Caco-2 (cell line): ENCODE results near the gene LIMK2. TPM values are rescaled to one million over a fixed set of nuclear protein-coding genes. Genes with fewer than 3 reads are reported as not detected.

Experiments used
- BruUV-seq: library from RNA; stranded (reverse); fragments of 400-500 nt; replicated peaks from 2 replicates; lab custom pipeline; 2021; lab: Mats Ljungman, UMichigan
- CTCF ChIA-PET: fragments of 300-600 bp; sonication (Branson Sonifier 250); formaldehyde crosslinking; loops from one replicate; lab custom pipeline; 2022; ENCODE audit warnings: antibody characterized with exemption; lab: Charles Lee
- POLR2A ChIA-PET: fragments of 300-600 bp; sonication (Branson Sonifier 250); formaldehyde crosslinking; loops from one replicate; lab custom pipeline; 2022; ENCODE audit warnings: antibody characterized with exemption; lab: Charles Lee
- DNase-seq, 2 experiments: peaks; one replicate each; pipeline versions ENCODE4 v3.0.0 to v3.0.0-alpha.2; 2020 to 2022
- H3K27me3 ChIP-seq: replicated peaks from 2 replicates; pipeline ENCODE4 v1.6.0; 2011; ENCODE audit warnings: low read length; ENCODE audit not compliant: control insufficient read depth, insufficient read depth
- H3K36me3 ChIP-seq: 2 replicates; pipeline ENCODE4 v1.5.1; 2011; ENCODE audit warnings: low read length; ENCODE audit not compliant: control insufficient read depth, insufficient read depth
- H3K4me1 ChIP-seq: fragments of 250-450 bp; sonication (Bioruptor Pico); 2 replicates; pipeline ENCODE4 v1.5.1; 2020; ENCODE audit warnings: mild to moderate bottlenecking
- H3K4me3 ChIP-seq: 2 replicates; pipeline ENCODE4 v1.5.1; 2011; ENCODE audit warnings: low read depth, mild to moderate bottlenecking, control low read depth, low read length
- H3K9me3 ChIP-seq: fragments of 250-450 bp; sonication (Bioruptor Pico); 2 replicates; pipeline ENCODE4 v1.5.1; 2020; ENCODE audit warnings: mild to moderate bottlenecking, moderate library complexity
- H3K27ac Mint-ChIP-seq: one replicate; pipeline ENCODE4 v1.8.0; 2022; ENCODE audit warnings: mixed read lengths; ENCODE audit not compliant: unreplicated experiment
- H3K27me3 Mint-ChIP-seq: one replicate; pipeline ENCODE4 v1.8.0; 2022; ENCODE audit warnings: mixed read lengths; ENCODE audit not compliant: insufficient read depth, unreplicated experiment
- H3K36me3 Mint-ChIP-seq: one replicate; pipeline ENCODE4 v1.8.0; 2022; ENCODE audit warnings: mild to moderate bottlenecking, mixed read lengths; ENCODE audit not compliant: insufficient read depth, unreplicated experiment
- H3K4me1 Mint-ChIP-seq: one replicate; pipeline ENCODE4 v1.8.0; 2022; ENCODE audit warnings: low read depth, mixed read lengths; ENCODE audit not compliant: unreplicated experiment
- H3K4me3 Mint-ChIP-seq: one replicate; pipeline ENCODE4 v1.8.0; 2022; ENCODE audit warnings: mild to moderate bottlenecking, moderate library complexity, mixed read lengths; ENCODE audit not compliant: unreplicated experiment
- H3K9me3 Mint-ChIP-seq: one replicate; pipeline ENCODE4 v1.8.0; 2022; ENCODE audit warnings: mixed read lengths; ENCODE audit not compliant: unreplicated experiment
- intact Hi-C: fragments of 100-400 bp; cut with micrococcal nuclease; formaldehyde crosslinking; loops from one replicate; pipeline ENCODE4 v1.10.0; 2022; ENCODE audit not compliant: unreplicated experiment
- total RNA-seq: library from RNA; stranded (reverse); gene quantifications from 2 replicates; pipeline ENCODE4 v1.2.3, GENCODE V29; 2022
- TF ChIP-seq, protein P1 (sequence below), 2 experiments: fragments of 200-600 bp in 1 of 2; IDR thresholded peaks; 1 replicate in 1 of 2; 2 replicates in 1 of 2; pipeline versions ENCODE4 v1.5.1 to v1.8.0; 2011 to 2022; ENCODE audit warnings: antibody characterized with exemption in 1 of 2, control low read depth in 1 of 2, inconsistent platforms in 1 of 2, low read depth in 1 of 2, low read length in 1 of 2, mild to moderate bottlenecking in 1 of 2, moderate library complexity in 1 of 2; ENCODE audit not compliant: insufficient read depth in 1 of 2, severe bottlenecking in 1 of 2, unreplicated experiment in 1 of 2

Gene LIMK2
- total RNA-seq, 1 experiment from 2014 or later = 36.3 TPM

DNA sequence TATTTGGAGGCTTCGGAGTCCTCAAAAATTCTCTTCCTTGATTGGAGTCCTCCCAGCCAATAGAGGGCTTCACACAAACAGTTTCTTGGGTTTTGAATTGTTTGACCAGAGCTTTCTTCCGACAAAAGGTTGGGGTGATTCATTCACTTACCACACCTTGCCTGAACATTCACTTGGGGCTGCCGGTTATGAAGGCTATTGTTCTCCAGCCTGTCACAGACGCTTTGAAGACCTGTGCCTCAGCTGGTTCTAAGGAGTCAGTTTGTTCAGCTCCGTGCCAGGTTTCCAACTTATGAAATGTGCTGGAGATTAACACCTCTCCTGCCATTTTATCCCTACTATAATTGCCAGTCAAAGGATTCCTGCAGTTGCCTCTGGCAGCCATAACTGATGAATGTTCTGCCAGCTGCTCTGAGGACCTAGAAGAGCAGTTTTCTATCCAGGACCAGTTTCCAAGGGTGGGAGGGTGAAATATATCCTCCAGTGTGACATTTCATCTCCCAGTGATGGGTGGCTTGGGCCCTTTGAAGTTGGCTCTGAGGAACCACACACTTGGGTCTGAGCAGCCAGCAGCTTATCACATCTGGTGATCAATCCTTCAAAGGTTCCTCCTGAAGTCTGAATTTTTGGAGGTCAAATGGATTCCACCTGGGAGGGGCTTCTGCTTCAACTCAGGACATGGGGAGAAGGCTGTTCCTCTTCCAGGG lies 31.4 kb downstream of the LIMK2 start:
- ChIA-PET POLR2A (interaction anchor here (0.6 to 1.3 kb wide), 5 partner anchors 16 to 90 kb away, joined by 3 to 8 read pairs (median 3); no protein-coding TSS in a partner anchor), CTCF (interaction anchor here (0.9 to 2.2 kb wide), 5 partner anchors 14 to 49 kb away, joined by 3 to 24 read pairs (median 3); partner anchors contain the start of genes LIMK2 and PIK3IP1)
- Histone ChIP-seq H3K27me3 (no peaks in the 10 kb centered on the region), H3K4me1 (peaks cover 76% of the 10 kb centered on the region), H3K9me3 (no peaks in the 10 kb centered on the region), H3K4me3 (peak overlapping the region; percentile 17), H3K36me3 (no peaks in the 10 kb centered on the region)
- intact Hi-C loops = loop anchor here (5.0 kb wide), 1 partner anchor 49 kb away; the partner anchor contains the start of gene PIK3IP1
- DNase-seq = peak; percentile 48 to 55
- Mint-ChIP-seq H3K36me3 (peaks cover 11% of the 10 kb centered on the region), H3K9me3 (no peaks in the 10 kb centered on the region), H3K27me3 (no peaks in the 10 kb centered on the region), H3K4me3 (peak overlapping the region; percentile 67), H3K4me1 (peaks cover 44% of the 10 kb centered on the region), H3K27ac (peak overlapping the region; percentile 73)
- TSS peak; percentile 80 for BruUV-seq
- TF ChIP-seq, protein P1, sequence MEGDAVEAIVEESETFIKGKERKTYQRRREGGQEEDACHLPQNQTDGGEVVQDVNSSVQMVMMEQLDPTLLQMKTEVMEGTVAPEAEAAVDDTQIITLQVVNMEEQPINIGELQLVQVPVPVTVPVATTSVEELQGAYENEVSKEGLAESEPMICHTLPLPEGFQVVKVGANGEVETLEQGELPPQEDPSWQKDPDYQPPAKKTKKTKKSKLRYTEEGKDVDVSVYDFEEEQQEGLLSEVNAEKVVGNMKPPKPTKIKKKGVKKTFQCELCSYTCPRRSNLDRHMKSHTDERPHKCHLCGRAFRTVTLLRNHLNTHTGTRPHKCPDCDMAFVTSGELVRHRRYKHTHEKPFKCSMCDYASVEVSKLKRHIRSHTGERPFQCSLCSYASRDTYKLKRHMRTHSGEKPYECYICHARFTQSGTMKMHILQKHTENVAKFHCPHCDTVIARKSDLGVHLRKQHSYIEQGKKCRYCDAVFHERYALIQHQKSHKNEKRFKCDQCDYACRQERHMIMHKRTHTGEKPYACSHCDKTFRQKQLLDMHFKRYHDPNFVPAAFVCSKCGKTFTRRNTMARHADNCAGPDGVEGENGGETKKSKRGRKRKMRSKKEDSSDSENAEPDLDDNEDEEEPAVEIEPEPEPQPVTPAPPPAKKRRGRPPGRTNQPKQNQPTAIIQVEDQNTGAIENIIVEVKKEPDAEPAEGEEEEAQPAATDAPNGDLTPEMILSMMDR (IDR thresholded peaks at IDR 0.05; ENCODE audit: insufficient read depth in 1 of 2, low read depth in 1 of 2, low read length in 1 of 2, severe bottlenecking in 1 of 2, unreplicated experiment in 1 of 2) = peak in 1 of 2 experiments; percentile 35

DNA sequence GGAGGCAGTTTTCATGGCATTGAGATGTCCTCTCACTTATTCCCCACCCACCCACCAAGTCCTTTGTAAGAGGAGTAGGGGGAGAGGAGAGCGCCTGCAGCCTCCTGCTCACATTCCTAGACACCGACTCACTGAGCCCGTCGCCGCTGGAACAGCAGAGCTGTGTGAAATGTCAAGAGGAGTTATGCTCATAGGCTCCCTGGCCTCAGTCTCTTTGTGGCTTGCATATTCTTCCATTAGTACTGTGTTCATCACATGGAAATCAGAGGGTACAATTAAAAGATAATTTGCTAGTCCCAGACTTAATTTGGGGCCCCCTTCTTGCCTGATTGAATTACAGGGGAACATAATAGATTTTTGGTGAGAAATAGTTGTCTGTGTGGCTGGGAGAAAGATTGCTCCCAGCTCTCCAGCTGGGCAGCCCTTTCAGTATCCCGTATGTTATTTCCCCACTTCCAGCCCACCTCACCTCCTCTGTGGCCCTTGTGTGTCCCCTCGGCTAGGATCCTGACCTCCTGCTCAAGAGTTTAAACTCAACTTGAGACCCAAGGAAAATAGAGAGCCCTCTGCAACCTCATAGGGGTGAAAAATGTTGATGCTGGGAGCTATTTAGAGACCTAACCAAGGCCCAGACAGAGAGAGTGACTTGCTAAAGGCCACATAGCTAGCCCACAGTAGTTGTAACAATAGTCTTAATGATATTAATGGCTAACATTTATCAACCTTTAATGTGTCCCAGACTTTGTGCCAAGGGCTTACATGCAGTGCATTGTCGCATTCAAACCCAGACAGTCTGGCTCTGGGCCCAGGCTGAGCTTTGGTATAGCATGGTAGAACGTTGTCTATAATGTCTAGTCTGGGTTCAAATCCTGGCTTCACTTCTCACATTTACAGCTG lies 32.2 kb downstream of the LIMK2 start:
- no peaks in the 10 kb centered on the region for H3K36me3 ChIP-seq
- Mint-ChIP-seq H3K36me3 (peaks cover 15% of the 10 kb centered on the region), H3K27me3 (no peaks in the 10 kb centered on the region), H3K9me3 (no peaks in the 10 kb centered on the region), H3K4me3 (peak overlapping the region; percentile 67), H3K4me1 (peaks cover 40% of the 10 kb centered on the region), H3K27ac (peak overlapping the region; percentile 73)
- H3K4me3 ChIP-seq = no peak overlapping the region
- no TSS peak for BruUV-seq
- peaks cover 76% of the 10 kb centered on the region for H3K4me1 ChIP-seq
- ChIA-PET POLR2A (interaction anchor here (1.0 to 1.3 kb wide), 2 partner anchors 27 to 37 kb away, joined by 3 read pairs; no protein-coding TSS in a partner anchor), CTCF (interaction anchor here (0.6 to 2.2 kb wide), 5 partner anchors 15 to 48 kb away, joined by 3 to 24 read pairs (median 4); partner anchors contain the start of gene PIK3IP1)
- TF ChIP-seq, protein P1 (IDR thresholded peaks at IDR 0.05; ENCODE audit: insufficient read depth in 1 of 2, low read depth in 1 of 2, low read length in 1 of 2, severe bottlenecking in 1 of 2, unreplicated experiment in 1 of 2) = no peak
- intact Hi-C loops = loop anchor here (5.0 kb wide), 1 partner anchor 48 kb away; the partner anchor contains the start of gene PIK3IP1
- no peaks in the 10 kb centered on the region for H3K27me3 ChIP-seq
- DNase-seq = peak; percentile 73 to 77
- H3K9me3 ChIP-seq = no peaks in the 10 kb centered on the region
